SKM-1 (cell line): Measurements from ENCODE around the gene MYRIP.

ENCODE experiments used
- DNase-seq: peaks from one replicate; lab custom pipeline; 2025; ENCODE audit not compliant: unreplicated experiment; lab: John Stamatoyannopoulos, UW

The MYRIP gene

GRCh38 chr3:40224796-40225515, 415.5 kb downstream of the MYRIP start:
- DNase-seq: no peak

- DNase-seq: no peak
Observed at GRCh38 chr3:40226636-40227035, 417.2 kb downstream of the MYRIP start.

GRCh38 chr3:40228792-40229350, 419.5 kb downstream of the MYRIP start:
- DNase-seq: no peak

- no peak for DNase-seq
Observed at GRCh38 chr3:40229386-40229785, 420.0 kb downstream of the MYRIP start.

DNA sequence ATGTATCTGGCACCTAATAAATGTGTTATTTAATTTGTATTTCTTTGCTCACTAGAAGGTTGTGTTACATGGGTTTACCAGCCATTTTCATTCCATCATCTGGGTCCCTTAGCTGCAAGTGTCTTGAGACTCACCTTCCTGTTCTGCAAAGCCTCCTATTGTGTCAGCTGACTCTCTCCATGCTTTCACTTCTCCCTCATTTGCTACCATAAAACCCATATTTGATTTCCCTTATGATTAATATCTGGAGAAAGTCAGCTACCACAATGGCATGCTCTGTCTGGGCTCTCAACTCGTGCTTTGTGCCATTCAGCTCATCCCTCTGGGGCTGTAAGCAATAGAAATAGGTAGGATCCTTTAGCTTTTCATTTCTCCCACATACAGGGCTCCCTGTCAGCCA, 420.6 kb downstream of the MYRIP start:
- no peak for DNase-seq

DNA sequence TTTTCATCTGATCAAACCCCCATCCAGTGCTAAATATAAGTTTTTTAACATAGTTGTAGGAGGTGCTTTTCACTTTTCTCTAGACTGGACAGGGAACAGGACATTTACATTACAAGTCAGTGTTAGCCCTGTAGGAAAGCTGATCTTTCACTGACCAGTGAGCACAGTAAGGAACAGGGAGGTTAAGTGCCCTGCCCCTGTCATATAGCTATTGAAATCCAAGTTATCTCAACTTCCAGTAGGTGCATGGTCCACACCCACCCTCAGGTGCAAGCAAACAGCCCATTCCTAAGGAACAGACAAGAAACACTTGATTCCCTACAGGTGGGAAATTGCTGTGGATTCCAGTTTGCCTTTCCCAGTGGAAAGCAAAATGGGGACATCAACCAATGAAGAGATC, 421.0 kb downstream of the MYRIP start:
- no peak for DNase-seq

GRCh38 chr3:40232626-40233025, 423.2 kb downstream of the MYRIP start:
- no peak for DNase-seq

GRCh38 chr3:40237159-40237558, 427.8 kb downstream of the MYRIP start:
- DNase-seq: no peak

GRCh38 chr3:40237889-40238571, 428.6 kb downstream of the MYRIP start:
- no peak for DNase-seq

- DNase-seq: peak; percentile 28
Observed at GRCh38 chr3:40240921-40241320, 431.5 kb downstream of the MYRIP start.

DNA sequence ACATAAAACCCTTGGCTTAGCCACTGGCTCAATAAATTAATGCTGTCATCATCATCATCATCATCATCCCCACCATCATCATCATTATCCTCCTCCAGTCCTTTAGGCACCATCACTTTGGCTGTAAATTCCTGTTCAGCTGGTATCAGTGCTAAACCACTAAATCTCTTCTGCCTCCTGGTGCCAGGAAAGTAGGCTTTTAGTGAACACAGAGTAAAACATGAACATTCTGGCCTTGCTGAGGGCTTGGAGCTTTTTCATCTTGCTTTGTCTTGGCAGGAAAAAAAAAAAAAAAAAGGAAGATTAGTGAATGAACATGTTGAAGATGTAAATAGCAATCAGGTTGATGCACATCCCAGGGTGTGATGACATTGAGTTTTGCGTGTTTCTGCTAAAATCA, 432.8 kb downstream of the MYRIP start:
- no peak for DNase-seq

- no peak for DNase-seq
Observed at GRCh38 chr3:40242638-40243037, 433.2 kb downstream of the MYRIP start.

- no peak for DNase-seq
Observed at GRCh38 chr3:40243056-40243455, 433.6 kb downstream of the MYRIP start.

- no peak for DNase-seq
Observed at GRCh38 chr3:40247714-40248454, 438.5 kb downstream of the MYRIP start.

- no peak for DNase-seq
Observed at GRCh38 chr3:40248591-40248990, 439.2 kb downstream of the MYRIP start.

GRCh38 chr3:40249168-40249567, 439.8 kb downstream of the MYRIP start:
- DNase-seq: no peak

GRCh38 chr3:40254491-40254890, 445.1 kb downstream of the MYRIP start:
- DNase-seq: no peak

- no peak for DNase-seq
Observed at GRCh38 chr3:40254891-40255290, 445.5 kb downstream of the MYRIP start.

GRCh38 chr3:40255532-40255931, 446.1 kb downstream of the MYRIP start:
- no peak for DNase-seq

GRCh38 chr3:40258064-40258463, 448.7 kb downstream of the MYRIP start:
- DNase-seq: no peak

DNA sequence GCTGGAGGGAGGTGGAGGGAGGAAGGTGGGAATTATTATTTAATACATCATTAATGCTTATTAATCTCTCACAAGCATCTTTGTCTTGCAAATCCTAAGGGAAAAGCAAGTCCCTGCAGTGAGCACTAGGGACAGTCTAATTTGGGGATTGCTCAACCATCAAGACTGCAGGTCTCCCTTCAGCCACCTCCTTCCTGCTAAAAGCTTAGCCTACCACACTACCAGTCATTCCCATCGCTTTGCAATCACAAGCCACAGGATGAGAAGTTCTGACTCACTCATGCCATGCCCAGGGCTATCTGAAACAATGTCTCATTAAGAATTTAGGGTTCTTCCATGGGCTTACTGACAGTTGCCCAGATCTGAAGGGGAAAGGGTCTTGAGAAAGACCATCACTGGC, 449.1 kb downstream of the MYRIP start:
- no peak for DNase-seq

DNA sequence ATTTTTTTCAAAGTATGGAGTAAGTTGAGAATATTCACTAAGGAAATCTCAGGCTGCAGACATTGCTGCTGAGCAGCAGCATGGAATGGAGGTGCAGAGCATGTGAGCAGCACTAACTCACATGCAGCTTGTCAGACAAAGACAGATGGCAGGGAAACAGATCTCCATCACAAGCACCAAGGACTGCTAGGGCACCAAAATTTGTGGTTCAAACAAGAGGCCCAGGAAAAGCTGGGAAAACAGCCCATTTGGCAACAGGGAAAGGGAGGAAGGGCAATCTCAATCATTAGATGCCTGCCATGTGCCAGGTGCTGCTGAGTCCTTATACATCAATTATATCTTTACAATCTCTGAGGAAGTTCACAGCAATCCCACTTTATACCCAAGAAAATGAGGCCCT, 452.9 kb downstream of the MYRIP start:
- DNase-seq: no peak
